ENCODE data around the gene IGFALS. TPM values are rescaled to one million over a fixed set of nuclear protein-coding genes. Genes with fewer than 3 reads are reported as not detected.

Gene IGFALS
- total RNA-seq, 2 experiments from 2014 or later: 0.23 TPM; not detected in 1

- Mint-ChIP-seq H3K36me3 (ENCODE audit: low read depth) (peaks cover 7% of the 10 kb centered on the region), H3K4me1 (no peaks in the 10 kb centered on the region), H3K27me3 (no peaks in the 10 kb centered on the region), H3K4me3 (no peak overlapping the region), H3K9me3 (no peaks in the 10 kb centered on the region), H3K27ac (no peak overlapping the region)
- ChIA-PET CTCF (interaction anchor here (1.0 kb wide), 1 partner anchor 23 kb away, joined by 3 read pairs; no protein-coding TSS in a partner anchor), POLR2A (no interaction called here)
- DNase-seq: no peak
Observed at GRCh38 chr16:1745900-1746692, 47.4 kb downstream of the IGFALS start.

DNA sequence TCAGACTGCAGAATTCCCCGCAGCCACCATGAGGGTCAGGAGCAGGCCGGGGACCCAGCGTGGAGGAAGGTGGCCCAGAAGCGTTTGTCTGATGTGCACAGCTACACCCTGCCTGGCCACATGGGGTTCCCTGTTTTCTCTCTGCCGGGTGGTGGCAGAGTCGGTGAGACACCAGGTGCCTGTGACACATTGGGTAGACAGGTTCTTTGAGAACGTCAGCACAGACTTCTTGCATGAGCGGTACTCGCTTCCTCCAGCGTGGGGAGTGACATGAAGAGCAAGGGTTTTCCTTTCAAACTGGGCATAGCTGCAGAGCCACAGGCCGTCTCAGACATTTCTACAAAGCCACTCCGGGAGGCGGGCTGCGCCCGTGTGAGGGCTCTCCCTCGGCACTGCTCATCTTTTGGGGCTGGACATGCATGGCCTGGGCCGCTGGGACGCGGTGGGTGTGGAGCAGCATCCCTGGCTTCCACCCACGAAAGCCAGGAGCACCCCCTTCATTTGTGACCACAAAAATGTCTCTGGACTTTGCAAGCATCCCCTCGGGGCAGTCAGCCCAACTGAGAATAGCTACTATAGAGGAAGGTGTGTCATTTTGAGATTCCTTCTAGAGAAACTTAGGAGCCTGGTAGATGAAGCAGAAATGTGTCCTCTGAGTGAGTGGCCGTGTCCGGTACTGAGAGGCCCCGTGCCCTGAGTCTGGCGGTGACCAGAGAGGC is 48.2 kb downstream of the IGFALS start:
- H3K27ac Mint-ChIP-seq: no peak overlapping the region
- H3K36me3 Mint-ChIP-seq (ENCODE audit: low read depth): peaks cover 7% of the 10 kb centered on the region
- POLR2A ChIA-PET: no interaction called here
- no peaks in the 10 kb centered on the region for H3K9me3 Mint-ChIP-seq
- no peaks in the 10 kb centered on the region for H3K4me1 Mint-ChIP-seq
- CTCF ChIA-PET: interaction anchor here (0.7 to 1.0 kb wide), 2 partner anchors 22 to 39 kb away, joined by 3 to 4 read pairs; partner anchors contain the start of gene MAPK8IP3
- no peak for DNase-seq
- no peaks in the 10 kb centered on the region for H3K27me3 Mint-ChIP-seq
- no peak overlapping the region for H3K4me3 Mint-ChIP-seq

DNA sequence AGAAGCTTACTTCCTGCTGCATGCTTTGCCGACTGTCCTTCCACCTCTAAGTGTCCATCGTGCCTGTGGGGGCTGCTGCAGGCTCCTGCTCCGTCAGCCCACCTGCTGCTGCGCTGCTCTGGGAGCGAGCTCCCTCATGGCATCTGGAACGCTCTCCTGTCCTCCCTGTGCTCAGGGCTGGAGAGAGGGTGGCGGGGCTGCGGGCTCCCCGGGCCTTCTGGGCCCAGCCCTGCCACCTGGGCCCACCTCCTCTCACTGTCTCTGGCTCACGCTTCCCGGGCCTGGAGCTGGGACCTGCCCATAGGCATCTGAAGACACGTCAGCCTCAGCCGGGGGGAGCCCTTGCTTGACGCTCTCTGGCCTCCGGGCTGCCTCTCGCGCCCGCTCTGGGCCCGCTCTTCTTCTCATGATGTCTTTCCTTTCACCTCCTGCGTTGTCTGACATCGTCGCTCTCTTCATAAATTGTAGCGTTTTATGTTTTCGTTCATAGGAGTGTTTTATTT is 49.1 kb downstream of the IGFALS start:
- Mint-ChIP-seq H3K9me3 (no peaks in the 10 kb centered on the region), H3K4me1 (no peaks in the 10 kb centered on the region), H3K36me3 (ENCODE audit: low read depth) (peaks cover 7% of the 10 kb centered on the region), H3K27me3 (no peaks in the 10 kb centered on the region), H3K27ac (no peak overlapping the region), H3K4me3 (no peak overlapping the region)
- ChIA-PET CTCF (interaction anchor here (0.6 kb wide), 1 partner anchor 62 kb away, joined by 3 read pairs; no protein-coding TSS in a partner anchor), POLR2A (no interaction called here)
- no peak for DNase-seq

GRCh38 chr16:1743376-1744337 is 49.8 kb downstream of the IGFALS start:
- no peaks in the 10 kb centered on the region for H3K9me3 Mint-ChIP-seq
- H3K27ac Mint-ChIP-seq: no peak overlapping the region
- H3K4me3 Mint-ChIP-seq: no peak overlapping the region
- POLR2A ChIA-PET: no interaction called here
- CTCF ChIA-PET: interaction anchor here (0.6 kb wide), 1 partner anchor 61 kb away, joined by 3 read pairs; no protein-coding TSS in a partner anchor
- no peaks in the 10 kb centered on the region for H3K4me1 Mint-ChIP-seq
- no peaks in the 10 kb centered on the region for H3K36me3 Mint-ChIP-seq (ENCODE audit: low read depth)
- no peaks in the 10 kb centered on the region for H3K27me3 Mint-ChIP-seq
- DNase-seq: no peak

- no peaks in the 10 kb centered on the region for H3K27me3 Mint-ChIP-seq
- H3K4me3 Mint-ChIP-seq: no peak overlapping the region
- H3K36me3 Mint-ChIP-seq (ENCODE audit: low read depth): no peaks in the 10 kb centered on the region
- no peak for DNase-seq
- H3K9me3 Mint-ChIP-seq: no peaks in the 10 kb centered on the region
- no peaks in the 10 kb centered on the region for H3K4me1 Mint-ChIP-seq
- ChIA-PET CTCF (no interaction called here), POLR2A (interaction anchor here (1.4 kb wide), 1 partner anchor 13 kb away, joined by 4 read pairs; no protein-coding TSS in a partner anchor)
- H3K27ac Mint-ChIP-seq: no peak overlapping the region
Observed at GRCh38 chr16:1741553-1742165, 51.8 kb downstream of the IGFALS start.

DNA sequence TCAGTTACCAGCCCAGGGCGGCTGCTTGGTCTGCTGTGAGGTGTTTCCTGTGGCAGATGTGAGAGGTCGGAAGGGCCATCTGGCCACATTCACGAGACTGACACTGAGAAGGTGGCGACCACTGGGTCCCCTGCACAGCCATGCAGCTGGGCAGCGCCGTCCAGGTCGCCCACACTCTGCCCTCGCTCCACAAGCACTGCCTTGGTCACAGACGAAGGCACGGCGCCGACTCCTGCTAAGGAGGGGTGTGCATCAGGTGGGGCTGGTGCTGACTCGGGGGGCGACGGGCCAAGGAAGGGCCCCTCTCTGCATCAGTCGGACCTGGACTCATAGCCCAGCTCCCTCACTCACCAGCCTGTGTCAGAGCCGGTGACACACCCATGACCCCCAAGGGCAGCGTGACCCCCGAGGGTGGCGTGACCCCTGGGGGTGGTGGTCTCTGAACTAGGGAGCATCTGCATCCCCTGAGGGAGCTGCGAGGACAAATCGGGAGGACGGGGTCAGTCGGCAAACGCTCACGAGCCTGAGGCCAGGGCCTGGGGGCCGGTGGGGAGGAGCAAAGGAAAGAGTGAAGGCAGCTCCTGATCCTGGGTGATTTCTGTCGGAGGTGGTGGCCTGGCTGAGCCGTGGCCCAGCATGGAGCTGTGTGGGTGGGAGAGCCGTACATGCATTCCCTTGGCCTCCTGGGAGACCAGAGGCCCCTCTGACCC is 52.6 kb downstream of the IGFALS start:
- Mint-ChIP-seq H3K27me3 (no peaks in the 10 kb centered on the region), H3K36me3 (ENCODE audit: low read depth) (no peaks in the 10 kb centered on the region), H3K9me3 (no peaks in the 10 kb centered on the region), H3K27ac (no peak overlapping the region), H3K4me1 (no peaks in the 10 kb centered on the region), H3K4me3 (no peak overlapping the region)
- ChIA-PET POLR2A (interaction anchor here (1.4 kb wide), 1 partner anchor 13 kb away, joined by 4 read pairs; no protein-coding TSS in a partner anchor), CTCF (no interaction called here)
- DNase-seq: no peak

Other genes starting within 250 kb of the IGFALS start
- 1 to 10 TPM; 7.7 to 9.1 TPM for gene IFT140, start 181.6 kb downstream of the IGFALS start, total RNA-seq
- gene CRAMP1, start 181.3 kb downstream of the IGFALS start, total RNA-seq: 10 to 100 TPM; 24.2 to 24.5 TPM
- 10 to 100 TPM; 44.9 to 48.9 TPM for gene JPT2, start 115.4 kb downstream of the IGFALS start, total RNA-seq
- 10 to 100 TPM; 93.4 to 96.8 TPM for gene MAPK8IP3, start 87.5 kb downstream of the IGFALS start, total RNA-seq
- 10 to 100 TPM; 48.0 to 52.0 TPM for gene NME3, start 22.2 kb downstream of the IGFALS start, total RNA-seq
- gene EME2, start 20.9 kb downstream of the IGFALS start, total RNA-seq: 10 to 100 TPM; 23.5 to 24.7 TPM
- 10 to 100 TPM; 94.9 to 98.3 TPM for gene MRPS34, start 20.6 kb downstream of the IGFALS start, total RNA-seq
- 10 to 100 TPM; 46.4 to 47.7 TPM for gene SPSB3, start 11.1 kb downstream of the IGFALS start, total RNA-seq
- 10 to 100 TPM; 40.8 to 43.5 TPM for gene NUBP2, start 10.7 kb downstream of the IGFALS start, total RNA-seq
- gene HAGH, start 33.1 kb upstream of the IGFALS start, total RNA-seq: 10 to 100 TPM; 51.3 to 51.8 TPM
- gene FAHD1, start 33.5 kb upstream of the IGFALS start, total RNA-seq: 1 to 10 TPM; 7.7 to 7.9 TPM
- gene MEIOB, start 78.5 kb upstream of the IGFALS start, total RNA-seq: under 1 TPM in 1 of 2 experiments, not detected in 1; 0.18 TPM
- not detected for gene HS3ST6, start 124.7 kb upstream of the IGFALS start, total RNA-seq
- 10 to 100 TPM; 17.9 TPM for gene MSRB1, start 149.5 kb upstream of the IGFALS start, total RNA-seq
- not detected for gene RPL3L, start 161.0 kb upstream of the IGFALS start, total RNA-seq
- 100 to 1,000 TPM; 131 to 138 TPM for gene NDUFB10, start 165.8 kb upstream of the IGFALS start, total RNA-seq
- 1,000 to 10,000 TPM; 2,364 to 2,405 TPM for gene RPS2, start 171.1 kb upstream of the IGFALS start, total RNA-seq
- gene RNF151, start 173.2 kb upstream of the IGFALS start, total RNA-seq: not detected
- gene TBL3, start 178.3 kb upstream of the IGFALS start, total RNA-seq: 10 to 100 TPM; 27.7 to 28.7 TPM
- under 1 TPM in 1 of 2 experiments, not detected in 1; 0.23 TPM for gene NOXO1, start 187.8 kb upstream of the IGFALS start, total RNA-seq
- gene GFER, start 190.5 kb upstream of the IGFALS start, total RNA-seq: 10 to 100 TPM; 29.1 to 32.0 TPM
- gene SYNGR3, start 196.3 kb upstream of the IGFALS start, total RNA-seq: 10 to 100 TPM; 12.3 to 12.6 TPM
- gene ZNF598, start 216.1 kb upstream of the IGFALS start, total RNA-seq: 10 to 100 TPM; 52.1 to 53.6 TPM
- gene NPW, start 226.1 kb upstream of the IGFALS start, total RNA-seq: under 1 TPM; 0.48 to 0.65 TPM
- under 1 TPM; 0.85 to 0.96 TPM for gene NHERF2, start 233.2 kb upstream of the IGFALS start, total RNA-seq